Kidney (tissue), 14 donors: Measurements from ENCODE around the gene KCNIP3. TPM values are rescaled to one million over a fixed set of nuclear protein-coding genes. Genes with fewer than 3 reads are reported as not detected.

Experiments
- DNase-seq, 5 donors: peaks; one replicate each; pipeline ENCODE4 v3.0.0-alpha.2; 2013 to 2020
- FAIRE-seq: peaks from 2 replicates; lab custom pipeline; 2012; peaks lifted over from hg19 to GRCh38; lab: Jason Lieb, UNC
- H3K27ac ChIP-seq, 2 donors: one replicate each; pipeline ENCODE4 v1.7.0; 2013; ENCODE audit warnings: low read depth in 2 of 2, low read length in 2 of 2, inconsistent platforms in 1 of 2
- H3K27me3 ChIP-seq: one replicate; pipeline ENCODE4 v1.7.1; 2013; ENCODE audit warnings: low read length, inconsistent platforms; ENCODE audit not compliant: control insufficient read depth, insufficient read depth
- H3K36me3 ChIP-seq, 3 donors: one replicate each; pipeline versions ENCODE4 v1.7.0 to v1.7.1; 2013; ENCODE audit warnings: low read length in 3 of 3, control low read depth in 1 of 3, inconsistent platforms in 1 of 3; ENCODE audit not compliant: insufficient read depth in 3 of 3, control insufficient read depth in 2 of 3
- H3K4me1 ChIP-seq, 3 donors: one replicate each; pipeline versions ENCODE4 v1.7.0 to v1.7.1; 2013; ENCODE audit warnings: low read length in 3 of 3, inconsistent platforms in 1 of 3, low read depth in 1 of 3; ENCODE audit not compliant: control insufficient read depth in 2 of 3, insufficient read depth in 2 of 3
- H3K4me3 ChIP-seq, 3 donors: one replicate each; pipeline versions ENCODE4 v1.7.0 to v1.8.1; 2013; ENCODE audit warnings: low read length in 3 of 3, control low read depth in 1 of 3, inconsistent platforms in 1 of 3
- H3K9ac ChIP-seq, 3 donors: one replicate each; pipeline versions ENCODE4 v1.7.0 to v1.7.1; 2013; ENCODE audit warnings: low read length in 3 of 3, control low read depth in 1 of 3, inconsistent platforms in 1 of 3
- H3K9me3 ChIP-seq, 3 donors: one replicate each; pipeline versions ENCODE4 v1.7.0 to v1.7.1; 2013; ENCODE audit warnings: low read length in 3 of 3, control low read depth in 1 of 3, inconsistent platforms in 1 of 3; ENCODE audit not compliant: control insufficient read depth in 2 of 3, insufficient read depth in 1 of 3
- intact Hi-C: fragments of 100-400 bp; cut with DNase I; formaldehyde crosslinking; loops from one replicate; pipeline ENCODE4 v1.11.1; 2022
- polyA plus RNA-seq: library from polyadenylated mRNA; stranded (reverse); fragments of 350-450 nt; fragmentation: Illumina TruSeq; extraction: RNeasy Lipid Tissue Mini Kit (QIAGEN cat#74804); gene quantifications from one replicate; pipeline ENCODE4 v1.2.3, GENCODE V29; 2014; ENCODE audit warnings: low read depth, low replicate concordance; ENCODE audit not compliant: insufficient read depth
- total RNA-seq: library from RNA; stranded (reverse); fragmentation: NEBNext Ultra II Directional; extraction: Animal tissue kit (Norgen Biotek cat#: 25700); gene quantifications from one replicate; pipeline ENCODE4 v1.2.1, GENCODE V29; 2021
- TF ChIP-seq, protein P1 (sequence below): IDR thresholded peaks from 3 replicates; pipeline ENCODE4 v1.5.1; 2012; ENCODE audit warnings: mild to moderate bottlenecking, moderate library complexity, borderline replicate concordance; ENCODE audit not compliant: insufficient read depth; ENCODE audit errors: extremely low read depth
- donor health status: control.
- donor health status: control.
- donor health status: control.
- donor health status: control.
- donor health status: control.
- donor health status: DM: yes; HTN: yes; CAD: no.
- donor health status: Normal renal cell carcinoma (clear cell type).

KCNIP3 gene
- total and polyA plus RNA-seq, 2 donors from 2014 or later = 14.8 to 27.6 TPM

DNA sequence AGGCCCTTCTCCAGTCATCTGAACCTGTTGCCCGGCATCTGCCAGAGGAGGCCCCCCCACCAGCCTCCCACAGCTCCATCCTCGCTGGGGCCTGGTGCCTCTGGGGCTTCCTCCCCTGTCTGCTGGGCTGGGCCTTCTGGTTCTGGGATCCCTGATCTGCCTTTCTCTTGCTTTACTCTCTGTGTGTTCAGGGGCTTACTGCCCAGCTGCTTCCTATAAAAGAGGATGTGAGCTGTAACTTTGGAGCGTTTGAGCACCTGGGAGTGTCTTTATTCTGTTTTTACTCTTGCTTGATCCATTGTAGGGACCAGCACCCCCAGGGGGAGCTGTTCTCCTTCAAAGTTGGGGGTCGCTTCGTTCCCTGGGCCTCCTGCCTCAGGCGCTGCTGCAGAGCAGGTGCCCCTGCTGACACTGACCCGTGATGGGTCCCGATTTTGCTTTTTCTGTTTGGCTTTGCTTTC, 82.3 kb downstream of the KCNIP3 start:
- H3K9ac ChIP-seq = no peak overlapping the region
- H3K9me3 ChIP-seq = no peaks in the 10 kb centered on the region
- FAIRE-seq (no peak), DNase-seq (no peak)
- no peak overlapping the region for H3K27ac ChIP-seq
- intact Hi-C loops = no loop called here
- no peaks in the 10 kb centered on the region for H3K36me3 ChIP-seq
- H3K4me3 ChIP-seq = no peak overlapping the region
- H3K27me3 ChIP-seq = no peaks in the 10 kb centered on the region
- H3K4me1 ChIP-seq = no peaks in the 10 kb centered on the region
- TF ChIP-seq, protein P1, sequence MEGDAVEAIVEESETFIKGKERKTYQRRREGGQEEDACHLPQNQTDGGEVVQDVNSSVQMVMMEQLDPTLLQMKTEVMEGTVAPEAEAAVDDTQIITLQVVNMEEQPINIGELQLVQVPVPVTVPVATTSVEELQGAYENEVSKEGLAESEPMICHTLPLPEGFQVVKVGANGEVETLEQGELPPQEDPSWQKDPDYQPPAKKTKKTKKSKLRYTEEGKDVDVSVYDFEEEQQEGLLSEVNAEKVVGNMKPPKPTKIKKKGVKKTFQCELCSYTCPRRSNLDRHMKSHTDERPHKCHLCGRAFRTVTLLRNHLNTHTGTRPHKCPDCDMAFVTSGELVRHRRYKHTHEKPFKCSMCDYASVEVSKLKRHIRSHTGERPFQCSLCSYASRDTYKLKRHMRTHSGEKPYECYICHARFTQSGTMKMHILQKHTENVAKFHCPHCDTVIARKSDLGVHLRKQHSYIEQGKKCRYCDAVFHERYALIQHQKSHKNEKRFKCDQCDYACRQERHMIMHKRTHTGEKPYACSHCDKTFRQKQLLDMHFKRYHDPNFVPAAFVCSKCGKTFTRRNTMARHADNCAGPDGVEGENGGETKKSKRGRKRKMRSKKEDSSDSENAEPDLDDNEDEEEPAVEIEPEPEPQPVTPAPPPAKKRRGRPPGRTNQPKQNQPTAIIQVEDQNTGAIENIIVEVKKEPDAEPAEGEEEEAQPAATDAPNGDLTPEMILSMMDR = no peak

DNA sequence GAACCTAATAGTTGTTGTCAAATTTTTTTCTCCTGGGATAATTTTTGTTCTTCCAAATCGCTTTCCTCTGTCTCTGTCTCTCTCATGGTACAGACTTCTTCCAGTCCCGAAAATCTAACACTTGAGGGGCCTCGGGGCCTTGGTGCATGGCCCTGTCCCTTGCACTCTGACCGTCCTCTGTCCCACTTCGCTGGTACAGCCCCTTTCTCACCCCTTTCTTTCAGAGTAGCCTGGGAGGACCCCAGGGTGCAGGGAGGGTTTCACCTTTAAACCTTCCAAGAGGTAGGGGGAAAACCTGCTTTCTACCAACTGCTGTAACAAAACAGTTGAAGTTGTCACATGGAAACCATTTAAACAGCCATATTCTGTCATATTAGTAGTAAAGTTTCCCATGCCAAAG, 83.1 kb downstream of the KCNIP3 start:
- DNase-seq (no peak), FAIRE-seq (no peak)
- no peak overlapping the region for H3K27ac ChIP-seq
- intact Hi-C loops = no loop called here
- H3K9me3 ChIP-seq = no peaks in the 10 kb centered on the region
- TF ChIP-seq, protein P1 = no peak
- no peaks in the 10 kb centered on the region for H3K27me3 ChIP-seq
- H3K9ac ChIP-seq = no peak overlapping the region
- H3K36me3 ChIP-seq = no peaks in the 10 kb centered on the region
- no peak overlapping the region for H3K4me3 ChIP-seq
- no peaks in the 10 kb centered on the region for H3K4me1 ChIP-seq

DNA sequence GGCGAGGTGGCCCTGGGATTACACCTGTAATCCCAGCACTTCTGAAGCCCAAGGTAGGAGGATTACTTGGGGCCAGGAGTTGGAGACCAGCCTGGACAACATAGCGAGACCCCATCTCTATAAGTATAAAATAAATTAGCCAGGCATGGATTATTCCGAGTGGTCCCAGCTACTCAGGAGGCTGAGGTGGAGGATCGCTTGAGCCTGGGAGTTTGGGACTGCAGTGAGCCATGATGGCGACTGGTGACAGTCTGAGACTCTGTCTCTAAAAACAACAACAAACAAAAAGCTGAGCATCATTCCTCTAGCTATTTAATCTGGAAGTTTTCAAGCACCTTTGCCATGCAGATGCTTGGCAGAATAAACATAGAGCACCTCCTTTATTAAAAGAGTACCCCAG, 83.6 kb downstream of the KCNIP3 start:
- H3K9ac ChIP-seq = no peak overlapping the region
- H3K4me1 ChIP-seq = no peaks in the 10 kb centered on the region
- no peak for FAIRE-seq
- no peak overlapping the region for H3K4me3 ChIP-seq
- TF ChIP-seq, protein P1 = no peak
- no peaks in the 10 kb centered on the region for H3K36me3 ChIP-seq
- no peak overlapping the region for H3K27ac ChIP-seq
- no peaks in the 10 kb centered on the region for H3K9me3 ChIP-seq
- H3K27me3 ChIP-seq = no peaks in the 10 kb centered on the region
- no peak for DNase-seq
- intact Hi-C loops = no loop called here
